Activated CD8-positive, alpha-beta T cell treated with anti-CD3 and anti-CD28 coated beads, Interleukin-2, amount 10 ng/mL, durations not matched to agents 7 days and 5 days (primary cell): ENCODE results near the gene CPB1. TPM values are rescaled to one million over a fixed set of nuclear protein-coding genes. Genes with fewer than 3 reads are reported as not detected.

Source experiments
- ATAC-seq: fragments of 150-1000 bp; cut with Tn5 transposase; one replicate; pipeline ENCODE4 v1.10.0; 2021; ENCODE audit warnings: moderate library complexity
- CTCF ChIA-PET: fragments of 350-600 bp; sonication (Branson Sonifier 250); formaldehyde crosslinking; loops from one replicate; lab custom pipeline; 2021; ENCODE audit warnings: antibody characterized with exemption; lab: Charles Lee
- POLR2A ChIA-PET: fragments of 350-600 bp; sonication (Branson Sonifier 250); formaldehyde crosslinking; loops from one replicate; lab custom pipeline; 2021; ENCODE audit warnings: antibody characterized with exemption; lab: Charles Lee
- DNase-seq: peaks from one replicate; pipeline ENCODE4 v3.0.0-alpha.2; 2020
- H3K27ac Mint-ChIP-seq: one replicate; pipeline ENCODE4 v1.8.0; 2021; ENCODE audit warnings: mild to moderate bottlenecking, mixed read lengths
- H3K27me3 Mint-ChIP-seq: one replicate; pipeline ENCODE4 v1.8.0; 2021; ENCODE audit warnings: low read depth, mixed read lengths
- H3K36me3 Mint-ChIP-seq: one replicate; pipeline ENCODE4 v1.8.0; 2021; ENCODE audit warnings: low read depth, mixed read lengths
- H3K4me1 Mint-ChIP-seq: one replicate; pipeline ENCODE4 v1.8.0; 2021; ENCODE audit warnings: low read depth, mixed read lengths
- H3K4me3 Mint-ChIP-seq: one replicate; pipeline ENCODE4 v1.8.0; 2021; ENCODE audit warnings: mild to moderate bottlenecking, mixed read lengths
- H3K9me3 Mint-ChIP-seq: one replicate; pipeline ENCODE4 v1.8.0; 2022; ENCODE audit warnings: mixed read lengths; ENCODE audit not compliant: insufficient read depth
- total RNA-seq, 2 experiments: library from RNA; stranded (reverse); gene quantifications; one replicate each; pipeline ENCODE4 v1.2.3, GENCODE V29; 2021

Gene CPB1
- total RNA-seq, 2 experiments from 2014 or later, result not detected

DNA sequence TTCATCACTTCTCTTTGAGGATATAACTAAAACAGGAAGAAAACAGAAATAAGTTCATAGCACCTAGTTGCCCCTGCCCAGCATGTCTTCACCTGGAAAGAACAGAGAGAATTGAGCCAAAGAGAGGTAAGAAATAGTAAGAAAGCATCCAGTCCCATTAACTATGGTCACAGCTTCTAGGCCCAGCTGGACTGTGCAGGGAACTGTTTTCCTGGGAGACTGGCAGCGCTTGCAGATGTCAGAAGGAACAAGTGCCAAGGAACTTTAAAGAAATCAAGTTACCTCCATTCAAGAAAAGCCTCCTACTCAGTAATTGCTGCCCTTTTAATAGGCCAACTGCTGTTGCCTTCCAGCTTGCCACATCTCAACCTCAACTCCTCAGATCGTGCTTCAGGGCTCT lies 17.8 kb upstream of the CPB1 start:
- ChIA-PET CTCF (no interaction called here), POLR2A (no interaction called here)
- H3K9me3 Mint-ChIP-seq, result no peaks in the 10 kb centered on the region
- DNase-seq (no peak), ATAC-seq (no peak)
- no peak overlapping the region for H3K4me3 Mint-ChIP-seq
- no peak overlapping the region for H3K27ac Mint-ChIP-seq
- no peaks in the 10 kb centered on the region for H3K4me1 Mint-ChIP-seq
- H3K36me3 Mint-ChIP-seq, result no peaks in the 10 kb centered on the region
- H3K27me3 Mint-ChIP-seq, result peaks cover 3% of the 10 kb centered on the region

- Mint-ChIP-seq H3K9me3 (no peaks in the 10 kb centered on the region), H3K27ac (no peak overlapping the region), H3K36me3 (no peaks in the 10 kb centered on the region), H3K4me1 (no peaks in the 10 kb centered on the region), H3K4me3 (no peak overlapping the region), H3K27me3 (no peaks in the 10 kb centered on the region)
- ATAC-seq (no peak), DNase-seq (no peak)
- ChIA-PET POLR2A (no interaction called here), CTCF (no interaction called here)
Measured at GRCh38 chr3:148815316-148816110, 12.1 kb upstream of the CPB1 start.

DNA sequence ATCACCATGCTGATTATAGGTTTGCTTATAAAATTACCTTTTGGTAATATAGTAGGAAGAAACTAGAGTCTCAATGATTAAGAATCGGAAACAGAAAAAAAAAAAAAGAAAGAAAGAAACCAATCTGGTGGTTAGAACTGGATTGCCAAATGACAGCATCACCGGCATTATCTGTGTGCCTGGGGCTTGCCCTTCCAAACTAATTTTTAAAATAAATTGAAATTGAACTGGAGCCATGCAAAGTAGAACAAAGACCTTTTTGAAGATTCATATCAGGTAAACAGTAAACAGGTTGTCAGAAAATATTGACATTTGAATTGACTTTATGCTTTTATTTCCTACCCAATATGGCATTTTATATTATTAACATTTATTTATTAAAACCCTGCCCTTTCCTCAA lies 11.2 kb upstream of the CPB1 start:
- Mint-ChIP-seq H3K4me1 (no peaks in the 10 kb centered on the region), H3K9me3 (no peaks in the 10 kb centered on the region), H3K27ac (no peak overlapping the region), H3K27me3 (no peaks in the 10 kb centered on the region), H3K36me3 (no peaks in the 10 kb centered on the region), H3K4me3 (no peak overlapping the region)
- no peak for DNase-seq
- ATAC-seq, result no peak
- CTCF ChIA-PET, result no interaction called here
- POLR2A ChIA-PET, result no interaction called here

- CTCF ChIA-PET, result no interaction called here
- H3K36me3 Mint-ChIP-seq, result no peaks in the 10 kb centered on the region
- no peak overlapping the region for H3K27ac Mint-ChIP-seq
- no peaks in the 10 kb centered on the region for H3K4me1 Mint-ChIP-seq
- H3K27me3 Mint-ChIP-seq, result no peaks in the 10 kb centered on the region
- H3K4me3 Mint-ChIP-seq, result no peak overlapping the region
- no peaks in the 10 kb centered on the region for H3K9me3 Mint-ChIP-seq
- DNase-seq (no peak), ATAC-seq (no peak)
- POLR2A ChIA-PET, result no interaction called here
Measured at GRCh38 chr3:148816981-148817525, 10.6 kb upstream of the CPB1 start.

DNA sequence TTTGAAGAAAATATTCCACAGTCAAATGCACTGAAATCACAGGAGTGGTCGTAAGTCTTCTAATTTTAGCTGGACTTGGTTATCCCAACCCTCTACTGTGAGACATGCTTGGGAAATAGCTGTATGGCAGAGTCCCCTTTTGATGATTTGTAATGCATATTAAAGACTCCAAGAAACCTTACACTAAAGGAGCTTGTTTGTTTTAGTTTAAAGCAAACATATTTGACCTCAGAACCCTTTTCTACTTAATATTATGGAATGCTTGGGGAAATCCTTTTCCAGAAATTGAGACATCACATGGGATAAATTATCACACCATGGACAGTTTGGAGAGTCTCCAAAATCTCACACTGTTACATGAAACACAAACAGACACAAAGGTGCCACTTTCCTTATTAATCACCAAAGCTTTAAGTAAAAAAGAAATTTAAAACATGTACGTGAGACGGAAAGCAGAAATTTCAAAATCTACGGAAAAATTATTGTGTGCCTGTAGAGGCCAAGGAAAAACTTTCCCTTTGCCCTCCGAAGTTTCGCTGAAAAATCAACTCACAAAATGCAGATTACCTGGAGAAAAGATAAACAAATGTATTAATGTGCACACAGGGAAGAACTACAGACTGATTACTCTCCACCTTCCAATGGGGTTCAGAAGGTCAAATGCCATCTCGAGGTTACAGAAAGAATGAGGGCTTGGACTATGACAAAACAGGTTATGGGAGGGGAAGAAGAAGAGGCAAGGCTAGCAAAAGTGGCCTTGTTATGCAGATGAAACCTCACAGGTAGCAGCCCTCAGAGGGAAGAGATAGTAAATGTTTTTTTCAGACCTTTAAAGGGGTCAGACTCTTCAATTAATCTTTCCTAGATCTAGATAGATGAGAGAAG lies 7.0 kb upstream of the CPB1 start:
- no peak for ATAC-seq
- Mint-ChIP-seq H3K4me1 (no peaks in the 10 kb centered on the region), H3K36me3 (no peaks in the 10 kb centered on the region), H3K9me3 (no peaks in the 10 kb centered on the region), H3K4me3 (no peak overlapping the region), H3K27ac (no peak overlapping the region), H3K27me3 (no peaks in the 10 kb centered on the region)
- no peak for DNase-seq
- CTCF ChIA-PET, result no interaction called here
- POLR2A ChIA-PET, result no interaction called here

- POLR2A ChIA-PET, result no interaction called here
- Mint-ChIP-seq H3K27me3 (peaks cover 3% of the 10 kb centered on the region), H3K4me1 (no peaks in the 10 kb centered on the region), H3K36me3 (no peaks in the 10 kb centered on the region), H3K27ac (no peak overlapping the region), H3K9me3 (no peaks in the 10 kb centered on the region), H3K4me3 (no peak overlapping the region)
- CTCF ChIA-PET, result no interaction called here
- ATAC-seq, result no peak
- DNase-seq, result no peak
Measured at GRCh38 chr3:148823026-148823425, 4.6 kb upstream of the CPB1 start.

DNA sequence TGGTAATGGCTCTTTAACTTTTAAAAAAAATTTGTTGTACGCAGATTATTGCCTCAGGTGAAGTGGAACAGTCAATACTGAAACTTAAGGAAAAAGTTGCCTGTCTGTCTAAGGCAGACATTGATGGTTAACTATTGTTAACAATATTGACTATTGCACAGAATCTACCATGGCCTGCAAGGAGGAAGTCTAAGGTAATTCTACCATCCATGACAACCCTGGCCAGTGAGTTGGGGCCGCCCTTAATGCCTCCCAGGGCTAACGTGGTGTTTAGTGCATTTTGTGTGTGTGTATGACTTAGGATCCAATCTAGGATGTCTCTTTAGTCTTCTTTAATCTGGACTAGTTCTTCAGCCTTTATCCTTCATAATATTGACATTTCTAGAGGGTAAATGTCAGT lies 2.1 kb upstream of the CPB1 start:
- POLR2A ChIA-PET, result no interaction called here
- Mint-ChIP-seq H3K27ac (no peak overlapping the region), H3K27me3 (peaks cover 3% of the 10 kb centered on the region), H3K36me3 (no peaks in the 10 kb centered on the region), H3K4me3 (no peak overlapping the region), H3K4me1 (no peaks in the 10 kb centered on the region), H3K9me3 (no peaks in the 10 kb centered on the region)
- ATAC-seq (no peak), DNase-seq (no peak)
- CTCF ChIA-PET, result no interaction called here

GRCh38 chr3:148828136-148828690 lies 602 bp downstream of the CPB1 start:
- Mint-ChIP-seq H3K36me3 (no peaks in the 10 kb centered on the region), H3K9me3 (no peaks in the 10 kb centered on the region), H3K27me3 (peaks cover 3% of the 10 kb centered on the region), H3K4me3 (no peak overlapping the region), H3K4me1 (no peaks in the 10 kb centered on the region), H3K27ac (no peak overlapping the region)
- CTCF ChIA-PET, result no interaction called here
- POLR2A ChIA-PET, result interaction anchor here (0.6 kb wide), 1 partner anchor 12 kb away, joined by 3 read pairs; no protein-coding TSS in a partner anchor
- DNase-seq (no peak), ATAC-seq (no peak)

- H3K27ac Mint-ChIP-seq, result no peak overlapping the region
- H3K27me3 Mint-ChIP-seq, result peaks cover 3% of the 10 kb centered on the region
- ChIA-PET POLR2A (no interaction called here), CTCF (no interaction called here)
- no peaks in the 10 kb centered on the region for H3K4me1 Mint-ChIP-seq
- H3K4me3 Mint-ChIP-seq, result no peak overlapping the region
- no peaks in the 10 kb centered on the region for H3K36me3 Mint-ChIP-seq
- DNase-seq (no peak), ATAC-seq (no peak)
- no peaks in the 10 kb centered on the region for H3K9me3 Mint-ChIP-seq
Measured at GRCh38 chr3:148829926-148830325, 2.3 kb downstream of the CPB1 start.

DNA sequence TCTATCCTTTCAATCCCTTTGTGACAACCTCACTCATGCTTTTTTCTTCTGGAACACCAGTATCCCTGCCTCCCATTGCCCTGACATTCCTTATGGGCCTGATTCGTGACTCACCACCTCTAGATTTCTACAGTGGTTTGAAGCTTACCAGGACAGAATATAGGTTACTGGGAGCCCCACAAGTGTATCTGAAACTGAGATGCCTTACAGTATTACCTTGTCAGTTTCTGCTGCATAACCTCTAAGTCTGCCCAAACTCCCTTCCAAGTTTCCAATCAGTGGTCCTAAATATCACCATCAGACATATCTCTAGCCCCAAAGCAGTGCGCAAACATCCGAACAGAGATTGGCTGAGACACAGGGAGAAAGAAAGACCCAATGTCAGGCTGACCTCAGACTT lies 5.6 kb downstream of the CPB1 start:
- ATAC-seq (no peak), DNase-seq (no peak)
- Mint-ChIP-seq H3K27me3 (no peaks in the 10 kb centered on the region), H3K27ac (no peak overlapping the region), H3K4me1 (no peaks in the 10 kb centered on the region), H3K9me3 (no peaks in the 10 kb centered on the region), H3K4me3 (no peak overlapping the region), H3K36me3 (no peaks in the 10 kb centered on the region)
- CTCF ChIA-PET, result no interaction called here
- POLR2A ChIA-PET, result no interaction called here

DNA sequence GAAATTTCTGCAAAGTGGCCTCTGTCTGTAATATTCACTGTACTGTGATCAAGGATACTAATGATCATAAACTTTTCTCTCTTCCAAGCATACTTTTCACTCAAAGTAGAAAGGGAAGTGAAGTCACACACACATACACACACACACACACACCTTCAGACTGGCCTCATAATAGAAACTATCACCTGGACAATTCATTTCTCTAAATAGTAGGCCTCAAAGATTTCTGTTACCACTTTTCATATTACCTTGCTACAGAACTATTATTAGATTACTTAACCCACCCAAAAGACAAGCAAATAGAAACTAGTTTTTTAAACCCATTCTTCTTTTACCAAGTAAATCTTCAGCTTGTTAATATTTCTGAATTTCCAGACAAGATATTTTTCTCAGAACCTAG lies 12.2 kb downstream of the CPB1 start:
- Mint-ChIP-seq H3K9me3 (no peaks in the 10 kb centered on the region), H3K4me1 (no peaks in the 10 kb centered on the region), H3K27me3 (no peaks in the 10 kb centered on the region), H3K36me3 (no peaks in the 10 kb centered on the region), H3K27ac (no peak overlapping the region), H3K4me3 (no peak overlapping the region)
- ATAC-seq, result no peak
- no peak for DNase-seq
- ChIA-PET CTCF (no interaction called here), POLR2A (interaction anchor here (0.6 kb wide), 1 partner anchor 12 kb away, joined by 3 read pairs; no protein-coding TSS in a partner anchor)

- no peak overlapping the region for H3K27ac Mint-ChIP-seq
- H3K27me3 Mint-ChIP-seq, result no peaks in the 10 kb centered on the region
- no peaks in the 10 kb centered on the region for H3K36me3 Mint-ChIP-seq
- no peak overlapping the region for H3K4me3 Mint-ChIP-seq
- ChIA-PET POLR2A (no interaction called here), CTCF (no interaction called here)
- no peaks in the 10 kb centered on the region for H3K4me1 Mint-ChIP-seq
- ATAC-seq, result no peak
- DNase-seq, result no peak
- no peaks in the 10 kb centered on the region for H3K9me3 Mint-ChIP-seq
Measured at GRCh38 chr3:148840451-148840850, 12.8 kb downstream of the CPB1 start.
